ENCODE results near the gene OR13C3.

DNA sequence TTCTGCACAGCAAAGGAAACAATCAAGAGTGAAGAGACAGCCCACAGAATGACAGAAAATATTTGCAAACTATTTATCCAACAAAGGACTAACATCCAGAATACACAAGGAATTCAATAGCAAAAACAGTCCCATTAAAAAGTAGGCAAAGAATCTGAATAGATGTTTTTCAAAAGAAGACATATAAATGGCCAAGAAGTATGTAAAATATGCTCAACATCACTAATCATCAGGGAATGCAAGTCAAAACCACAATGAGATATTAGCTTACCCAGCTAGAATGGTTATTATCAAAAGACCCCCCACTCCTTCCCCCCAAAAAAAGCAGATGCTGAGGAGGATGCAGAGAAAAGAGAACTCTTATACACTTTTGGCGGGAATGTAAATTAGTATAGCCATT lies 18.9 kb upstream of the OR13C3 start:
- no peak for TF ChIP-seq CTCF (IDR thresholded peaks at IDR 0.05 in 4 of 5, conservative IDR thresholded peaks at IDR 0.05 in 1 of 5)
- TF ChIP-seq POLR2A (IDR thresholded peaks at IDR 0.05): no peak
